GM12801 (cell line): Measurements from ENCODE around the gene MSN.

Experiments used
- CTCF ChIP-seq: IDR thresholded peaks from one replicate; pipeline ENCODE4 v1.5.1; 2011; ENCODE audit warnings: control low read depth; ENCODE audit not compliant: insufficient read length; ENCODE audit errors: extremely low read depth

Gene MSN

GRCh38 chrX:65679071-65679540 lies 11.7 kb downstream of the MSN start:
- TF ChIP-seq CTCF = no peak

GRCh38 chrX:65681810-65682209 lies 14.4 kb downstream of the MSN start:
- no peak for TF ChIP-seq CTCF

GRCh38 chrX:65685112-65685511 lies 17.7 kb downstream of the MSN start:
- TF ChIP-seq CTCF = no peak

- no peak for TF ChIP-seq CTCF
These were observed 18.8 kb downstream of the MSN start for GRCh38 chrX:65686236-65686635.

GRCh38 chrX:65687367-65687766 lies 19.9 kb downstream of the MSN start:
- no peak for TF ChIP-seq CTCF

GRCh38 chrX:65688403-65688871 lies 21.0 kb downstream of the MSN start:
- no peak for TF ChIP-seq CTCF

- TF ChIP-seq CTCF = no peak
These were observed 21.9 kb downstream of the MSN start for GRCh38 chrX:65689377-65689776.
